Omental fat pad (tissue), 4 donors: Measurements from ENCODE around the gene CD226. TPM values are rescaled to one million over a fixed set of nuclear protein-coding genes. Genes with fewer than 3 reads are reported as not detected.
"Not testable (repeated sequence)": the region's sequence is repeated elsewhere in the genome, so short reads cannot be mapped to it uniquely, and the experiment has no call there.

Experiments used
- ATAC-seq: fragments of 150-250 bp; one replicate; pipeline ENCODE4 v1.9.1; 2016; ENCODE audit warnings: mild to moderate bottlenecking, moderate library complexity; ENCODE audit not compliant: low FRiP score
- DNase-seq: peaks from one replicate; pipeline ENCODE4 v3.0.0-alpha.2; 2019; ENCODE audit warnings: low spot score
- CTCF ChIP-seq, 3 donors: fragments of 450-650 bp; IDR thresholded peaks; one replicate each; pipeline ENCODE4 v1.5.1; 2016 to 2017; ENCODE audit warnings: antibody characterized with exemption in 3 of 3, mild to moderate bottlenecking in 3 of 3, moderate library complexity in 2 of 3
- total RNA-seq, 4 donors: library from RNA; depleted of rRNA; stranded (reverse); fragments of >200 nt; gene quantifications; one replicate each; pipeline ENCODE4 v1.1.0, GENCODE V29; 2016

CD226 gene
- total RNA-seq, 4 donors from 2014 or later, result 1.9 to 4.3 (median 3.0) TPM

- no peak for ATAC-seq
- no peak for DNase-seq
- no peak for TF ChIP-seq CTCF (IDR thresholded peaks at IDR 0.05)
These were observed 62.3 kb downstream of the CD226 start for GRCh38 chr18:69885355-69885754.

- ATAC-seq, result no peak
These were observed 63.9 kb downstream of the CD226 start for GRCh38 chr18:69883781-69884180.

GRCh38 chr18:69882965-69883668 lies 64.6 kb downstream of the CD226 start:
- DNase-seq (no peak), ATAC-seq (no peak)
- TF ChIP-seq CTCF (IDR thresholded peaks at IDR 0.05), result no peak

More at GRCh38 chr18:69883781-69884180, 63.9 kb downstream of the CD226 start:
- TF ChIP-seq CTCF (IDR thresholded peaks at IDR 0.05), result no peak
- no peak for DNase-seq

- ATAC-seq (no peak), DNase-seq (no peak)
- TF ChIP-seq CTCF (IDR thresholded peaks at IDR 0.05), result no peak
These were observed 67.6 kb downstream of the CD226 start for GRCh38 chr18:69880083-69880482.

GRCh38 chr18:69879051-69879450 lies 68.6 kb downstream of the CD226 start:
- not testable (repeated sequence) for DNase-seq, ATAC-seq

GRCh38 chr18:69878213-69878933 lies 69.3 kb downstream of the CD226 start:
- no peak for TF ChIP-seq CTCF (IDR thresholded peaks at IDR 0.05)
- ATAC-seq, result no peak
- DNase-seq, result no peak

GRCh38 chr18:69876490-69876889 lies 71.2 kb downstream of the CD226 start:
- no peak for TF ChIP-seq CTCF (IDR thresholded peaks at IDR 0.05)
- ATAC-seq, result no peak
- no peak for DNase-seq
